ENCODE data around the gene PHKA1. TPM values are rescaled to one million over a fixed set of nuclear protein-coding genes. Genes with fewer than 3 reads are reported as not detected.
A peak's percentile ranks its signal among the peaks of the same experiment; 100 is the strongest.

The PHKA1 gene
- total RNA-seq, 6 experiments from 2014 or later = 0.92 to 2.5 (median 1.7) TPM

DNA sequence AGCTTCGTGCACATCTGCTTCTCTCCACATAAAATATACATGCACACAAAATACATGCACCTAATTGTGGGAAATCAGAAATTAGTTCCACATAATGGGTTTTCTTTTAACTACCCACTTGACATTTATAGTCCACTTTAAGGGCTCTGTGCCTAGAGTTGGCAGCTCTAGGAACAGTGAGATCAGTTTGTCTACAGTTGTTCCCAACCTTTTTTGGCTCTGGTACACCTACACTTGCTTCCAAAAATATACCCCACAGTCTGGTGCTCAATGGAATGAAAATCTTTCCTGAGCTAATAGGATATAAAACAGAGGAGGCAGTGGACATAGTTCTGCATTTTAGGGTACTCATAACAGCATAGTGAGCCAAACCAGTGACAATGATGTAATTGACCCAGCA lies 177.6 kb downstream of the PHKA1 start:
- DNase-seq (no peak), ATAC-seq (peak in 2 of 4 donors; percentile 36 to 57)
- Histone ChIP-seq H3K4me3 (no peak overlapping the region), H3K36me3 (no peaks in the 10 kb centered on the region), H3K27me3 (no peaks in the 10 kb centered on the region), H3K4me1 (no peaks in the 10 kb centered on the region), H3K9me3 (no peaks in the 10 kb centered on the region), H3K27ac (no peak overlapping the region)
- no peak for TF ChIP-seq CTCF (IDR thresholded peaks at IDR 0.05)
- TF ChIP-seq POLR2A (IDR thresholded peaks at IDR 0.05) = no peak
- intact Hi-C loops (cut with DNase I) = no loop called here
- 44% methylated on average over 1 of the region's 1 CpG for WGBS (ENCODE audit: insufficient coverage, low coverage, low lambda C conversion rate, missing lambda C conversion rate)

DNA sequence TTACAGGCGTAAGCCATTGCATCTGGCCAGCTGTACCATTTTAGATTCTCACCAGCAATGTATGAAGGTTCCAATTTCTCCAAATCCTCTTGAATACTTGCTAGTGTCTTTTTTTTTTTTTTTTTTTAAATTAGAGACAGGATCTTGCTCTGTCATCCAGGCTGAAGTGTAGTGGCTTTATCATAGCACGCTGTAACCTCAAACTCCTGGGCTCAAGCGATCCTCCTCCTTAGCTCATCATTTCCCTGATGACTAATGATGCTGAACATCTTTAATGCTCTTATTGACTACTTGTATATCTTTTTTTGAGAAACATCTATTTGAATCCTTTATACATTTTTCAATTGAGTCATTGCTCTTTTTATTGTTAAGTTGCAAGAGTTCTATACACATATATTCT lies 181.7 kb downstream of the PHKA1 start:
- intact Hi-C loops (cut with DNase I) = no loop called here
- DNase-seq (no peak), ATAC-seq (no peak)
- Histone ChIP-seq H3K36me3 (no peaks in the 10 kb centered on the region), H3K27me3 (peaks cover 0 to 3% of the 10 kb centered on the region in 2 donors), H3K9me3 (no peaks in the 10 kb centered on the region), H3K4me3 (no peak overlapping the region), H3K4me1 (no peaks in the 10 kb centered on the region), H3K27ac (no peak overlapping the region)
- WGBS (ENCODE audit: insufficient coverage, low coverage, low lambda C conversion rate, missing lambda C conversion rate) = 72% methylated on average over 3 of the region's 3 CpGs
- TF ChIP-seq POLR2A (IDR thresholded peaks at IDR 0.05) = no peak

Small RNAs within 50 kb of the gene (small RNA-seq; reads per million reads assigned to genes)
- 0 reads per million in 2 experiments for gene BX295541.1
- gene RF00012 = 0 reads per million in 2 experiments
- gene RNU1-112P = 0 reads per million in 2 experiments

Other genes starting within 250 kb of the PHKA1 start
- gene HDAC8, start 141.5 kb downstream of the PHKA1 start, total RNA-seq = 10 to 100 TPM; 12.6 to 19.4 (median 17.0) TPM
- gene DMRTC1B, start 62.6 kb upstream of the PHKA1 start, total RNA-seq = not detected
- gene FAM236B, start 68.4 kb upstream of the PHKA1 start, total RNA-seq = not detected
- gene FAM236D, start 93.9 kb upstream of the PHKA1 start, total RNA-seq = not detected
- gene FAM236C, start 198.3 kb upstream of the PHKA1 start, total RNA-seq = not detected
- gene FAM236A, start 223.9 kb upstream of the PHKA1 start, total RNA-seq = not detected
- not detected for gene DMRTC1, start 229.5 kb upstream of the PHKA1 start, total RNA-seq

Measured in right lobe of liver (tissue), 6 donors.